ENCODE measurements around the gene ZNF324. TPM values are rescaled to one million over a fixed set of nuclear protein-coding genes. Genes with fewer than 3 reads are reported as not detected.

Gene ZNF324
- total and polyA plus RNA-seq, 2 of the 13 experiments (the other 11 are each of a cell fraction or from before 2014, with no cell fraction given), result 1.1 to 4.7 TPM

- TF ChIP-seq, protein P1, sequence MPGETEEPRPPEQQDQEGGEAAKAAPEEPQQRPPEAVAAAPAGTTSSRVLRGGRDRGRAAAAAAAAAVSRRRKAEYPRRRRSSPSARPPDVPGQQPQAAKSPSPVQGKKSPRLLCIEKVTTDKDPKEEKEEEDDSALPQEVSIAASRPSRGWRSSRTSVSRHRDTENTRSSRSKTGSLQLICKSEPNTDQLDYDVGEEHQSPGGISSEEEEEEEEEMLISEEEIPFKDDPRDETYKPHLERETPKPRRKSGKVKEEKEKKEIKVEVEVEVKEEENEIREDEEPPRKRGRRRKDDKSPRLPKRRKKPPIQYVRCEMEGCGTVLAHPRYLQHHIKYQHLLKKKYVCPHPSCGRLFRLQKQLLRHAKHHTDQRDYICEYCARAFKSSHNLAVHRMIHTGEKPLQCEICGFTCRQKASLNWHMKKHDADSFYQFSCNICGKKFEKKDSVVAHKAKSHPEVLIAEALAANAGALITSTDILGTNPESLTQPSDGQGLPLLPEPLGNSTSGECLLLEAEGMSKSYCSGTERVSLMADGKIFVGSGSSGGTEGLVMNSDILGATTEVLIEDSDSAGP (CRISPR knock-in tag; IDR thresholded peaks at IDR 0.05; ENCODE audit: borderline replicate concordance), result peak; percentile 86; the same call in 1 of the 2 replicates
- TF ChIP-seq ELF3 (CRISPR knock-in tag; IDR thresholded peaks at IDR 0.05) (peak; percentile 39; the same call in 1 of the 2 replicates), XRCC5 (optimal IDR thresholded peaks at IDR 0.05; ENCODE audit: low read length) (peak; percentile 82), ZNF766 (CRISPR knock-in tag; IDR thresholded peaks at IDR 0.05; ENCODE audit: borderline replicate concordance) (peak; percentile 50; the same call in 1 of the 2 replicates), LCORL (IDR thresholded peaks at IDR 0.05) (no peak), LCORL (CRISPR knock-in tag; IDR thresholded peaks at IDR 0.05) (peak; percentile 89), NCOR1 (IDR thresholded peaks at IDR 0.05; ENCODE audit: borderline replicate concordance, low read length) (peak; percentile 76; the same call in 1 of the 2 replicates), ZUFSP (CRISPR knock-in tag; IDR thresholded peaks at IDR 0.05; ENCODE audit: borderline replicate concordance) (no peak), IRX3 (CRISPR knock-in tag; IDR thresholded peaks at IDR 0.05; ENCODE audit: borderline replicate concordance, low read depth) (no peak), NCOA1 (CRISPR knock-in tag; IDR thresholded peaks at IDR 0.05) (no peak; the same call in 1 of the 2 replicates), ATF4 (CRISPR knock-in tag; IDR thresholded peaks at IDR 0.05) (no peak), ZNF615 (CRISPR knock-in tag; IDR thresholded peaks at IDR 0.05; ENCODE audit: borderline replicate concordance) (0 out of 2 replicates have a peak, but pooled peaks have one; percentile 80), KDM5B (CRISPR knock-in tag; IDR thresholded peaks at IDR 0.05; ENCODE audit: borderline replicate concordance) (0 out of 2 replicates have a peak, but pooled peaks have one; percentile 17), GATA4 (IDR thresholded peaks at IDR 0.05; ENCODE audit: borderline replicate concordance, low read depth) (0 out of 2 replicates have a peak, but pooled peaks have one; percentile 17), ZFP41 (CRISPR knock-in tag; IDR thresholded peaks at IDR 0.05; ENCODE audit: borderline replicate concordance) (peak; percentile 56; the same call in 1 of the 2 replicates)
- TF ChIP-seq, protein P2, sequence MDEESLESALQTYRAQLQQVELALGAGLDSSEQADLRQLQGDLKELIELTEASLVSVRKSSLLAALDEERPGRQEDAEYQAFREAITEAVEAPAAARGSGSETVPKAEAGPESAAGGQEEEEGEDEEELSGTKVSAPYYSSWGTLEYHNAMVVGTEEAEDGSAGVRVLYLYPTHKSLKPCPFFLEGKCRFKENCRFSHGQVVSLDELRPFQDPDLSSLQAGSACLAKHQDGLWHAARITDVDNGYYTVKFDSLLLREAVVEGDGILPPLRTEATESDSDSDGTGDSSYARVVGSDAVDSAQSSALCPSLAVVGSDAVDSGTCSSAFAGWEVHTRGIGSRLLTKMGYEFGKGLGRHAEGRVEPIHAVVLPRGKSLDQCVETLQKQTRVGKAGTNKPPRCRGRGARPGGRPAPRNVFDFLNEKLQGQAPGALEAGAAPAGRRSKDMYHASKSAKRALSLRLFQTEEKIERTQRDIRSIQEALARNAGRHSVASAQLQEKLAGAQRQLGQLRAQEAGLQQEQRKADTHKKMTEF (CRISPR knock-in tag; IDR thresholded peaks at IDR 0.05), result peak; percentile 82
- TF ChIP-seq, protein P3, sequence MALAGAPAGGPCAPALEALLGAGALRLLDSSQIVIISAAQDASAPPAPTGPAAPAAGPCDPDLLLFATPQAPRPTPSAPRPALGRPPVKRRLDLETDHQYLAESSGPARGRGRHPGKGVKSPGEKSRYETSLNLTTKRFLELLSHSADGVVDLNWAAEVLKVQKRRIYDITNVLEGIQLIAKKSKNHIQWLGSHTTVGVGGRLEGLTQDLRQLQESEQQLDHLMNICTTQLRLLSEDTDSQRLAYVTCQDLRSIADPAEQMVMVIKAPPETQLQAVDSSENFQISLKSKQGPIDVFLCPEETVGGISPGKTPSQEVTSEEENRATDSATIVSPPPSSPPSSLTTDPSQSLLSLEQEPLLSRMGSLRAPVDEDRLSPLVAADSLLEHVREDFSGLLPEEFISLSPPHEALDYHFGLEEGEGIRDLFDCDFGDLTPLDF (CRISPR knock-in tag; IDR thresholded peaks at IDR 0.05), result peak; percentile 82
- TF ChIP-seq, protein P4, sequence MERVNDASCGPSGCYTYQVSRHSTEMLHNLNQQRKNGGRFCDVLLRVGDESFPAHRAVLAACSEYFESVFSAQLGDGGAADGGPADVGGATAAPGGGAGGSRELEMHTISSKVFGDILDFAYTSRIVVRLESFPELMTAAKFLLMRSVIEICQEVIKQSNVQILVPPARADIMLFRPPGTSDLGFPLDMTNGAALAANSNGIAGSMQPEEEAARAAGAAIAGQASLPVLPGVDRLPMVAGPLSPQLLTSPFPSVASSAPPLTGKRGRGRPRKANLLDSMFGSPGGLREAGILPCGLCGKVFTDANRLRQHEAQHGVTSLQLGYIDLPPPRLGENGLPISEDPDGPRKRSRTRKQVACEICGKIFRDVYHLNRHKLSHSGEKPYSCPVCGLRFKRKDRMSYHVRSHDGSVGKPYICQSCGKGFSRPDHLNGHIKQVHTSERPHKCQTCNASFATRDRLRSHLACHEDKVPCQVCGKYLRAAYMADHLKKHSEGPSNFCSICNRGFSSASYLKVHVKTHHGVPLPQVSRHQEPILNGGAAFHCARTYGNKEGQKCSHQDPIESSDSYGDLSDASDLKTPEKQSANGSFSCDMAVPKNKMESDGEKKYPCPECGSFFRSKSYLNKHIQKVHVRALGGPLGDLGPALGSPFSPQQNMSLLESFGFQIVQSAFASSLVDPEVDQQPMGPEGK (CRISPR knock-in tag; IDR thresholded peaks at IDR 0.05), result peak; percentile 55; the same call in 1 of the 2 replicates
These were observed 9.0 kb downstream of the ZNF324 start, which contains the start of gene ZNF446 (continued) for GRCh38 chr19:58475714-58476497.
